HG02678 (cell line): Measurements from ENCODE around the gene AMDHD2.
"Not testable (repeated sequence)": the region's sequence is repeated elsewhere in the genome, so short reads cannot be mapped to it uniquely, and the experiment has no call there.

Experiments used
- ATAC-seq: cut with Tn5 transposase; IDR thresholded peaks from one replicate; pipeline ENCODE4 v1.9.1; 2021; ENCODE audit warnings: mild to moderate bottlenecking, moderate library complexity; ENCODE audit not compliant: unreplicated experiment

The AMDHD2 gene

GRCh38 chr16:2520097-2520783, at the start of gene AMDHD2:
Gene AMDHD2, plus strand, starts transcription at chr16:2520371. Its CDS starts 88 bp downstream, at chr16:2520459.
- ATAC-seq: peak; percentile 52

- ATAC-seq: no peak
Observed at GRCh38 chr16:2470603-2471015, 49.6 kb upstream of the AMDHD2 start.

GRCh38 chr16:2471016-2471652, 49.0 kb upstream of the AMDHD2 start, which contains the start of gene NTN3:
Gene NTN3, plus strand, starts transcription at chr16:2471297. Its CDS starts 405 bp downstream, at chr16:2471702.
- no peak for ATAC-seq

GRCh38 chr16:2471653-2472487, 48.3 kb upstream of the AMDHD2 start:
- ATAC-seq: no peak

- ATAC-seq: no peak
Observed at GRCh38 chr16:2472488-2472864, 47.7 kb upstream of the AMDHD2 start.

- ATAC-seq: no peak
Observed at GRCh38 chr16:2472885-2473445, 47.2 kb upstream of the AMDHD2 start.

- ATAC-seq: no peak
Observed at GRCh38 chr16:2473446-2473926, 46.7 kb upstream of the AMDHD2 start.

- ATAC-seq: no peak
Observed at GRCh38 chr16:2473999-2474876, 45.9 kb upstream of the AMDHD2 start.

- ATAC-seq: peak; percentile 58
Observed at GRCh38 chr16:2474877-2475412, 45.2 kb upstream of the AMDHD2 start, which contains the start of gene TBC1D24. Gene TBC1D24, plus strand, starts transcription at chr16:2475127. Its CDS starts 21,022 bp downstream, at chr16:2496149.

GRCh38 chr16:2475413-2476344, 44.5 kb upstream of the AMDHD2 start:
- peak; percentile 23 for ATAC-seq

GRCh38 chr16:2476345-2476720, 43.8 kb upstream of the AMDHD2 start:
- ATAC-seq: no peak

- ATAC-seq: no peak
Observed at GRCh38 chr16:2476741-2477140, 43.4 kb upstream of the AMDHD2 start.

GRCh38 chr16:2477327-2477726, 42.8 kb upstream of the AMDHD2 start:
- no peak for ATAC-seq

GRCh38 chr16:2478279-2478678, 41.9 kb upstream of the AMDHD2 start:
- ATAC-seq: no peak

- ATAC-seq: not testable (repeated sequence)
Observed at GRCh38 chr16:2479996-2480395, 40.2 kb upstream of the AMDHD2 start.

GRCh38 chr16:2480948-2481347, 39.2 kb upstream of the AMDHD2 start:
- ATAC-seq: no peak

- no peak for ATAC-seq
Observed at GRCh38 chr16:2481676-2482075, 38.5 kb upstream of the AMDHD2 start.

- ATAC-seq: no peak
Observed at GRCh38 chr16:2482249-2482648, 37.9 kb upstream of the AMDHD2 start.
